ENCODE data around the gene SEC61A2.

Gene SEC61A2

GRCh38 chr10:12098966-12099365, 30.5 kb upstream of the SEC61A2 start:
- TF ChIP-seq CTCF (IDR thresholded peaks at IDR 0.05; ENCODE audit: insufficient read depth, low read depth, low read length, missing control alignments): no peak
- DNase-seq (ENCODE audit: low read depth): no peak
- H3K4me3 ChIP-seq (ENCODE audit: low read length): no peak overlapping the region

- no peak for TF ChIP-seq CTCF (IDR thresholded peaks at IDR 0.05; ENCODE audit: insufficient read depth, low read depth, low read length, missing control alignments)
These were observed 25.7 kb upstream of the SEC61A2 start for GRCh38 chr10:12103802-12104201.

GRCh38 chr10:12107781-12108180, 21.7 kb upstream of the SEC61A2 start:
- TF ChIP-seq CTCF (IDR thresholded peaks at IDR 0.05; ENCODE audit: insufficient read depth, low read depth, low read length, missing control alignments): no peak
- no peak for DNase-seq (ENCODE audit: low read depth)
- H3K4me3 ChIP-seq (ENCODE audit: low read length): no peak overlapping the region

More at GRCh38 chr10:12103802-12104201, 25.7 kb upstream of the SEC61A2 start:
- no peak for DNase-seq (ENCODE audit: low read depth)
- H3K4me3 ChIP-seq (ENCODE audit: low read length): no peak overlapping the region

GRCh38 chr10:12109286-12109685, 20.2 kb upstream of the SEC61A2 start:
- H3K4me3 ChIP-seq (ENCODE audit: low read length): no peak overlapping the region
- DNase-seq (ENCODE audit: low read depth): no peak
- no peak for TF ChIP-seq CTCF (IDR thresholded peaks at IDR 0.05; ENCODE audit: insufficient read depth, low read depth, low read length, missing control alignments)

GRCh38 chr10:12111528-12111927, 17.9 kb upstream of the SEC61A2 start:
- no peak for TF ChIP-seq CTCF (IDR thresholded peaks at IDR 0.05; ENCODE audit: insufficient read depth, low read depth, low read length, missing control alignments)
- no peak overlapping the region for H3K4me3 ChIP-seq (ENCODE audit: low read length)
- no peak for DNase-seq (ENCODE audit: low read depth)

GRCh38 chr10:12113627-12114026, 15.8 kb upstream of the SEC61A2 start:
- H3K4me3 ChIP-seq (ENCODE audit: low read length): no peak overlapping the region
- TF ChIP-seq CTCF (IDR thresholded peaks at IDR 0.05; ENCODE audit: insufficient read depth, low read depth, low read length, missing control alignments): no peak
- DNase-seq (ENCODE audit: low read depth): no peak

GRCh38 chr10:12121673-12122072, 7.8 kb upstream of the SEC61A2 start:
- no peak for DNase-seq (ENCODE audit: low read depth)
- no peak overlapping the region for H3K4me3 ChIP-seq (ENCODE audit: low read length)
- no peak for TF ChIP-seq CTCF (IDR thresholded peaks at IDR 0.05; ENCODE audit: insufficient read depth, low read depth, low read length, missing control alignments)
